H1 (cell line): ENCODE measurements around the gene GATAD2B. TPM values are rescaled to one million over a fixed set of nuclear protein-coding genes. Genes with fewer than 3 reads are reported as not detected.

Experiments
- CTCF ChIA-PET: fragments of 300-600 bp; sonication (Branson Sonifier 250); formaldehyde crosslinking; loops from one replicate; lab custom pipeline; 2021; ENCODE audit not compliant: partially characterized antibody; lab: Charles Lee
- POLR2A ChIA-PET: fragments of 300-600 bp; sonication (Branson Sonifier 250); formaldehyde crosslinking; loops from one replicate; lab custom pipeline; 2021; ENCODE audit warnings: inconsistent platforms; ENCODE audit not compliant: partially characterized antibody; lab: Charles Lee
- DNase-seq, 2 experiments: peaks; one replicate each; pipeline versions ENCODE4 v3.0.0 to v3.0.0-alpha.2; 2010 to 2022; ENCODE audit warnings: low spot score in 2 of 2, low read depth in 1 of 2, mixed read lengths in 1 of 2
- FAIRE-seq: peaks from 2 replicates; lab custom pipeline; 2011; peaks lifted over from hg19 to GRCh38; lab: Jason Lieb, UNC
- H2AFZ ChIP-seq: 2 replicates; pipeline ENCODE4 v1.8.1; 2012; ENCODE audit warnings: low read length, inconsistent platforms
- H2AK5ac ChIP-seq: 2 replicates; pipeline ENCODE4 v1.6.1; 2013; ENCODE audit warnings: low read depth, low read length
- H2BK120ac ChIP-seq: replicated peaks from 2 replicates; pipeline ENCODE3; 2013; ENCODE audit warnings: low read depth, low read length, inconsistent platforms
- H2BK12ac ChIP-seq: 2 replicates; pipeline ENCODE4 v1.6.1; 2013; ENCODE audit warnings: low read depth, low read length
- H2BK15ac ChIP-seq: 2 replicates; pipeline ENCODE4 v1.6.1; 2013; ENCODE audit warnings: low read length
- H2BK20ac ChIP-seq: 2 replicates; pipeline ENCODE4 v1.6.1; 2013; ENCODE audit warnings: low read length
- H2BK5ac ChIP-seq: 2 replicates; pipeline ENCODE4 v1.6.1; 2013; ENCODE audit warnings: low read depth, low read length
- H3K14ac ChIP-seq: 2 replicates; pipeline ENCODE4 v1.6.1; 2013; ENCODE audit warnings: inconsistent platforms; ENCODE audit not compliant: insufficient read length
- H3K18ac ChIP-seq: 2 replicates; pipeline ENCODE4 v1.6.1; 2013; ENCODE audit warnings: low read length; ENCODE audit errors: extremely low read depth
- H3K23ac ChIP-seq: 2 replicates; pipeline ENCODE4 v1.6.1; 2013; ENCODE audit warnings: inconsistent platforms; ENCODE audit not compliant: insufficient read length
- H3K23me2 ChIP-seq: 2 replicates; pipeline ENCODE4 v1.6.1; 2013; ENCODE audit warnings: low read depth, low read length
- H3K27ac ChIP-seq: 2 replicates; pipeline ENCODE4 v1.6.1; 2011; ENCODE audit warnings: low read depth, low read length, inconsistent platforms
- H3K27me3 ChIP-seq, 4 experiments: replicated peaks in 1 of 4; 1 replicate in 1 of 4; 2 replicates in 3 of 4; pipeline versions ENCODE4 v1.6.1 to v1.8.1; 2011 to 2013; ENCODE audit warnings: low read length in 3 of 4, mild to moderate bottlenecking in 3 of 4, inconsistent platforms in 2 of 4, mixed read lengths in 2 of 4, moderate library complexity in 1 of 4; ENCODE audit not compliant: control insufficient read depth in 3 of 4, insufficient read depth in 3 of 4; ENCODE audit errors: extremely low read depth in 1 of 4
- H3K36me3 ChIP-seq, 4 experiments: 2 replicates each; pipeline versions ENCODE4 v1.6.1 to v1.8.1; 2011 to 2013; ENCODE audit warnings: mild to moderate bottlenecking in 4 of 4, low read length in 3 of 4, moderate library complexity in 2 of 4, control low read depth in 1 of 4, inconsistent platforms in 1 of 4; ENCODE audit not compliant: insufficient read depth in 4 of 4, control insufficient read depth in 2 of 4
- H3K4ac ChIP-seq: replicated peaks from 2 replicates; pipeline ENCODE3; 2013; ENCODE audit warnings: low read length, low read depth, mixed read lengths, inconsistent platforms; ENCODE audit not compliant: insufficient read length
- H3K4me1 ChIP-seq, 4 experiments: replicated peaks in 1 of 4; 1 replicate in 1 of 4; 2 replicates in 3 of 4; pipeline versions ENCODE4 v1.6.1 to v1.8.1; 2011 to 2013; ENCODE audit warnings: low read length in 3 of 4, inconsistent platforms in 2 of 4, mixed read lengths in 1 of 4; ENCODE audit not compliant: insufficient read depth in 4 of 4, control insufficient read depth in 3 of 4
- H3K4me2 ChIP-seq, 2 experiments: 2 replicates each; pipeline versions ENCODE4 v1.6.1 to v1.8.1; 2011 to 2013; ENCODE audit warnings: low read depth in 2 of 2, low read length in 2 of 2, control low read depth in 1 of 2, inconsistent platforms in 1 of 2, mild to moderate bottlenecking in 1 of 2; ENCODE audit not compliant: insufficient read depth in 1 of 2
- H3K4me3 ChIP-seq, 4 experiments: fragments of 200-600, 300-600 bp in 1 of 4; sonication (generic), shearing (Covaris generic), sonication (Bioruptor Twin) in 1 of 4; 2 replicates each; pipeline versions ENCODE4 v1.5.1 to v1.8.1; 2011 to 2016; ENCODE audit warnings: low read length in 4 of 4, low read depth in 3 of 4, control low read depth in 2 of 4, inconsistent platforms in 2 of 4, mild to moderate bottlenecking in 2 of 4, mixed read lengths in 1 of 4, moderate library complexity in 1 of 4; ENCODE audit not compliant: insufficient read depth in 2 of 4; ENCODE audit errors: extremely low read depth in 1 of 4
- H3K56ac ChIP-seq: replicated peaks from 2 replicates; pipeline ENCODE3; 2013; ENCODE audit warnings: low read depth, mild to moderate bottlenecking, mixed read lengths, low read length, inconsistent platforms; ENCODE audit not compliant: insufficient read length
- H3K79me1 ChIP-seq: 2 replicates; pipeline ENCODE4 v1.6.1; 2013; ENCODE audit warnings: low read depth, low read length, control low read depth
- H3K79me2 ChIP-seq, 2 experiments: 2 replicates each; pipeline versions ENCODE4 v1.6.1 to v1.8.1; 2012 to 2013; ENCODE audit warnings: low read length in 2 of 2, mild to moderate bottlenecking in 2 of 2, inconsistent platforms in 1 of 2; ENCODE audit not compliant: insufficient read depth in 2 of 2, control insufficient read depth in 1 of 2
- H3K9ac ChIP-seq, 4 experiments: replicated peaks in 1 of 4; 1 replicate in 1 of 4; 2 replicates in 3 of 4; pipeline versions ENCODE4 v1.6.1 to v1.8.1; 2011 to 2013; ENCODE audit warnings: low read depth in 3 of 4, low read length in 3 of 4, control low read depth in 2 of 4, mild to moderate bottlenecking in 2 of 4, moderate library complexity in 2 of 4, inconsistent platforms in 1 of 4; ENCODE audit errors: extremely low read depth in 1 of 4
- H3K9me3 ChIP-seq, 2 experiments: 2 replicates each; pipeline versions ENCODE4 v1.6.1 to v1.8.1; 2012 to 2013; ENCODE audit warnings: mild to moderate bottlenecking in 2 of 2, moderate library complexity in 2 of 2, control low read depth in 1 of 2, inconsistent platforms in 1 of 2, low read depth in 1 of 2, low read length in 1 of 2, mixed read lengths in 1 of 2; ENCODE audit not compliant: insufficient read depth in 2 of 2
- H4K20me1 ChIP-seq, 2 experiments: replicated peaks in 1 of 2; 2 replicates each; pipeline versions ENCODE3 to v1.8.1; 2011 to 2013; ENCODE audit warnings: inconsistent platforms in 2 of 2, low read length in 2 of 2, mild to moderate bottlenecking in 1 of 2; ENCODE audit not compliant: insufficient read depth in 2 of 2, control insufficient read depth in 1 of 2
- H4K5ac ChIP-seq: 2 replicates; pipeline ENCODE4 v1.6.1; 2013; ENCODE audit warnings: low read length, low read depth, mixed read lengths, inconsistent platforms; ENCODE audit not compliant: insufficient read length
- H4K8ac ChIP-seq: 2 replicates; pipeline ENCODE4 v1.8.0; 2013; ENCODE audit warnings: mild to moderate bottlenecking, moderate library complexity, low read length, inconsistent platforms; ENCODE audit not compliant: insufficient read depth; ENCODE audit errors: extremely low read depth
- H4K91ac ChIP-seq: replicated peaks from 2 replicates; pipeline ENCODE3; 2013; ENCODE audit warnings: low read length, mixed read lengths, inconsistent platforms; ENCODE audit not compliant: insufficient read length
- CBX5 ChIP-seq: fragments of 300-800, 300-1000 bp; sonication (generic); IDR thresholded peaks from 2 replicates; pipeline ENCODE4 v1.7.1; 2016; ENCODE audit warnings: antibody characterized with exemption, low read length, low read depth
- CTBP2 ChIP-seq: IDR thresholded peaks from 2 replicates; pipeline ENCODE4 v1.7.0; 2011; ENCODE audit warnings: borderline replicate concordance, mild to moderate bottlenecking, moderate library complexity, mixed read lengths, low read length; ENCODE audit not compliant: insufficient read depth, insufficient read length
- EZH2 ChIP-seq: fragments of 200-600 bp; sonication (generic); IDR thresholded peaks from 2 replicates; pipeline ENCODE4 v1.7.1; 2012; ENCODE audit warnings: low read depth, mild to moderate bottlenecking, moderate library complexity, low read length, inconsistent platforms; ENCODE audit not compliant: severe bottlenecking
- POLR2AphosphoS5 ChIP-seq: IDR thresholded peaks from 2 replicates; pipeline ENCODE4 v1.6.1; 2011; ENCODE audit warnings: low read depth, low read length
- WGBS, 2 experiments: shearing (Covaris generic) in 1 of 2; methylation state at CpG; one replicate each; pipeline versions ENCODE4 v1.1.6 to v1.1.7; 2013 to 2015; ENCODE audit warnings: low lambda C conversion rate in 2 of 2, mixed read lengths in 2 of 2, inconsistent platforms in 1 of 2, low coverage in 1 of 2, missing lambda C conversion rate in 1 of 2; ENCODE audit not compliant: insufficient replicate concordance in 2 of 2, insufficient coverage in 1 of 2, insufficient read length in 1 of 2; ENCODE audit errors: extremely low coverage in 1 of 2, missing lambda C conversion rate in 1 of 2; 5-methylcytosine and 5-hydroxymethylcytosine counted together
- polyA plus RNA-seq, 7 experiments: library from polyadenylated mRNA; depleted of rRNA in 3 of 7; stranded (reverse) in 5 of 7; unstranded in 2 of 7; fragments of >200 nt in 5 of 7; fragments of 200-250 nt in 2 of 7; gene quantifications; 1 replicate in 5 of 7; 2 replicates in 1 of 7; 4 replicates in 1 of 7; pipeline versions ENCODE4 v1.2.1 to v1.2.3, GENCODE V29; 2011 to 2013; ENCODE audit warnings: missing spikeins in 2 of 7, mixed read lengths in 2 of 7
- total RNA-seq: library from RNA; stranded (reverse); fragmentation: NEBNext Ultra II Directional; extraction: Animal tissue kit (Norgen Biotek cat#: 25700); gene quantifications from 2 replicates; pipeline ENCODE4 v1.2.1, GENCODE V29; 2021

GATAD2B gene
- total and polyA plus RNA-seq, 2 of the 8 experiments (the other 6 are each of a cell fraction or from before 2014, with no cell fraction given), result 8.4 to 39.1 TPM

- Histone ChIP-seq H4K8ac (peak overlapping the region; percentile 54; the same call in 1 of the 2 replicates), H3K9me3 (no peaks in the 10 kb centered on the region), H4K5ac (peak overlapping the region; percentile 18), H4K20me1 (peaks cover 0 to 4% of the 10 kb centered on the region in 2 experiments), H3K9ac (peak overlapping the region in 1 of 4 experiments; percentile 15; a peak in 1 of 7 replicates), H3K27ac (no peak overlapping the region), H4K91ac (peak overlapping the region; percentile 4), H3K18ac (peak overlapping the region; percentile 15), H2AFZ (no peak overlapping the region), H3K79me1 (no peaks in the 10 kb centered on the region), H3K27me3 (no peaks in the 10 kb centered on the region; a peak in 1 of 7 replicates), H3K4ac (peak overlapping the region; percentile 71), H2AK5ac (peak overlapping the region; percentile 59; the same call in 1 of the 2 replicates), H3K14ac (no peak overlapping the region), H2BK120ac (peak overlapping the region; percentile 74), H3K56ac (no peak overlapping the region), H3K36me3 (no peaks in the 10 kb centered on the region; a peak in 1 of 8 replicates), H2BK20ac (peak overlapping the region; percentile 38), H3K23ac (no peak overlapping the region), H2BK12ac (peak overlapping the region; percentile 80; the same call in 1 of the 2 replicates), H3K4me1 (peaks cover 6 to 32% (median 22%) of the 10 kb centered on the region in 4 experiments), H2BK15ac (peak overlapping the region; percentile 97; the same call in 1 of the 2 replicates), H2BK5ac (peak overlapping the region; percentile 83; the same call in 1 of the 2 replicates), H3K23me2 (no peaks in the 10 kb centered on the region; the same call in 1 of the 2 replicates), H3K79me2 (no peaks in the 10 kb centered on the region), H3K4me3 (peak overlapping the region in 2 of 4 experiments; percentile 6 to 48; a peak in 5 of 8 replicates), H3K4me2 (peak overlapping the region; percentile 60 to 61)
- POLR2A ChIA-PET, result interaction anchor here (0.6 to 15.1 kb wide), 5 partner anchors 11 to 198 kb away, joined by 3 to 153 read pairs (median 4); partner anchors contain the start of genes GATAD2B, JTB and RPS27
- FAIRE-seq (no peak), DNase-seq (peak in 1 of 2 experiments; percentile 52)
- TF ChIP-seq EZH2 (no peak), CBX5 (no peak), CTBP2 (no peak), POLR2AphosphoS5 (no peak)
- WGBS, 2 experiments, result 79% methylated on average over 8 of the region's 14 CpGs; no CpG with 5 or more reads in 1 of the 2 experiments
- CTCF ChIA-PET, result interaction anchor here (0.5 to 1.3 kb wide), 4 partner anchors 33 to 269 kb away, joined by 3 to 5 read pairs (median 4); no protein-coding TSS in a partner anchor
These were observed 128.0 kb downstream of the GATAD2B start for GRCh38 chr1:153794624-153795329.
